GM19463 (cell line): ENCODE results near the gene MADD.

Experiments
- ATAC-seq: cut with Tn5 transposase; IDR thresholded peaks from one replicate; pipeline ENCODE4 v1.9.1; 2021; ENCODE audit warnings: mild to moderate bottlenecking, moderate library complexity; ENCODE audit not compliant: unreplicated experiment

The MADD gene

DNA sequence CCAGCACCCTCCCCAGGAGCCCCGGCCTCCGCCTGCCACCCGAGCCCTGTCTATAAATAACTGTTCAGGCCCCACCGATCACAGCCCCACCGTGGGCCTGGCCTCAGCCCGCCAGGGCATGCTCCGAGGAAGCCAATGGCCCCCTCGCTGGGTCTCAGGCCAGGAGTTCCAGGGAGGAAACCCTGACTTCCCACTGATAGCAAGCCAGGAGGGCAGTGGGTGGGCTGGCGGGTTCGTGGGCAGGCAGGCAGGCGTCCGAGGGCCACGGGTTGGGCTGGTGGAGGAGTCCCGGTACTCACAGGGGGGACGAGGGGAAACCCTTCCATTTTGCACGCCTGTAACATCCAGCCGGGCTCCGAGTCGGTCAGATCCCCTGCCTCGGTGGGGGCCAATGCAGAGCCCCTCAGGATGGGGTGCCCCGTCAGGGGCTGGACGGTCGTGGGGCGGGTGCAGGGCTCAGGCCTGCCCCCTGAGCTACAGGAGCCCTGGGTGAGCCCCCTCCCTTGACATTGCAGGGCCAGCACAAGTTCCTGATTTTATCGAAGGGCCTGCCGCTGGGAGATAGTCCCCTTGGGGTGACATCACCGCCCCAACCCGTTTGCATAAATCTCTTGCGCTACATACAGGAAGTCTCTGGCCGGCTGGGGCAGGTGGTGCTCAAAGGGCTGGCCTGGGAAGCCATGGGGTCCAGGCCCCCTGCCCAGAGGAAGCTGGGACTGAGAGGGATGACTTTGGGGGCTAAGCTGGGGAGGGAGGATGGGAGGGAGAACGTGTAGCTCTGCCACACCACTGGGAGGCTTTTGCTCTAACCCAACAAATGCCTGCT is 108.3 kb downstream of the MADD start, which contains the start of gene SPI1:
TSS of gene SPI1 (minus strand) at position 538 of the 826 bp plus-strand sequence. CDS start at position 344, 194 bp downstream.
- ATAC-seq, result peak; percentile 80

DNA sequence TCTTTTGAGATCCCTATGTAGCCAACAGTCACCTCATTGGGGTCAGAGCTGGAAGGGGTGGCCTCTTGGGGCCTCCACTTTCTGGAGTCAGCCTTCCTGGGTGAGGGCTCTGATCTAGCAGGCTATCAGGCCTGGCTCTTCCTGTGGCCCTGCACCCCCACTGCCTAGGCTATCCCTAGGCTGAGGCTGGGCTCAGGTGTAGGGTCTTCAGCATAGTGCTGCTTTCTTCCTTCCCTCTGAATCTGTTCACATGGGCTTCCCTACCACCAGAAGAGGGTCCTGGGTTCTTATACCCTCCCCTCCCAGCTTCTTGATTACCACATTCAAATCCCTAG is 108.9 kb downstream of the MADD start:
- ATAC-seq, result peak; percentile 4

DNA sequence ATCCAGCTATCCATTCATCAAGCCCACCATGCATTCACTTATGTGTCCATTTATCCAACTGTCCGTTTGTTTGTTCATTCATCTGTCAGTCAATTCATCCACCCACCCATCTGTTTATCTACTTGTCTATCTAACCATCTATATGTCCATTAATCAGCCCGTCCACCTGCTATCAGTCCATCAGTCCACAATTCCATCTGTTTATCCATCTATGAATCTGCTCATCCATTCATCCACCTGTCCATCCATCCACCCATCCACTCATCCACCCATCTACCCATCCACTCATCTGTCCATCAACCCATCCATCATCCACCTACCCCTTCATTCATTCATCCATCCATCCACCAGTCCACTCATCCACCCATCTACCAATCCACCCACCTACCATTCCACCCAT is 109.4 kb downstream of the MADD start:
- no peak for ATAC-seq
